Stomach (tissue), 9 donors: ENCODE measurements around the gene RPH3AL. TPM values are rescaled to one million over a fixed set of nuclear protein-coding genes. Genes with fewer than 3 reads are reported as not detected.
"Not testable (repeated sequence)": the region's sequence is repeated elsewhere in the genome, so short reads cannot be mapped to it uniquely, and the experiment has no call there.

ENCODE experiments used
- DNase-seq, 2 donors: peaks; one replicate each; pipeline versions ENCODE4 v3.0.0 to v3.0.0-alpha.2; 2013 to 2019
- H3K27ac ChIP-seq, 5 donors: fragments of 200-600 bp in 4 of 5; sonication (generic) in 4 of 5; one replicate each; pipeline ENCODE4 v1.5.1; 2013 to 2019; ENCODE audit warnings: mild to moderate bottlenecking in 1 of 5, moderate library complexity in 1 of 5
- H3K27me3 ChIP-seq, 3 donors: fragments of 200-600 bp; sonication (generic); one replicate each; pipeline ENCODE4 v1.5.1; 2017 to 2019; ENCODE audit warnings: mixed run types in 1 of 3
- H3K36me3 ChIP-seq, 4 donors: fragments of 200-600 bp; sonication (generic); 1 replicate in 3 of 4; 2 replicates in 1 of 4; pipeline ENCODE4 v1.5.1; 2016 to 2019
- H3K4me1 ChIP-seq, 4 donors: fragments of 200-600 bp; sonication (generic); one replicate each; pipeline ENCODE4 v1.5.1; 2016 to 2019
- H3K4me3 ChIP-seq, 4 donors: fragments of 200-600 bp; sonication (generic) in 3 of 4; one replicate each; pipeline ENCODE4 v1.5.1; 2016 to 2019; ENCODE audit warnings: mild to moderate bottlenecking in 1 of 4
- H3K9me3 ChIP-seq, 4 donors: fragments of 200-600 bp; sonication (generic); one replicate each; pipeline ENCODE4 v1.5.1; 2016 to 2019
- EP300 ChIP-seq: sonication (generic); formaldehyde crosslinking; IDR thresholded peaks from one replicate; pipeline ENCODE4 v1.6.1; 2017; ENCODE audit warnings: antibody characterized with exemption
- POLR2A ChIP-seq, 4 donors: fragments of 450-650 bp; IDR thresholded peaks; one replicate each; pipeline ENCODE4 v1.6.1; 2016; ENCODE audit warnings: antibody characterized with exemption in 4 of 4, control low read depth in 2 of 4, mild to moderate bottlenecking in 1 of 4, moderate library complexity in 1 of 4
- POLR2AphosphoS5 ChIP-seq, 3 donors: sonication (generic); formaldehyde crosslinking; IDR thresholded peaks; one replicate each; pipeline ENCODE4 v1.6.1; 2016; ENCODE audit warnings: antibody characterized with exemption in 3 of 3
- WGBS, 5 donors: extraction: QIAGEN DNeasy Blood & Tissue Kit in 3 of 5; methylation state at CpG; one replicate each; pipeline versions ENCODE4 v1.1.5 to v1.1.7; 2013 to 2018; 5-methylcytosine and 5-hydroxymethylcytosine counted together
- intact Hi-C: fragments of 100-400 bp; cut with DNase I; formaldehyde crosslinking; loops from one replicate; pipeline ENCODE4 v1.15.1; 2023; ENCODE audit warnings: low total_unique reads
- polyA plus RNA-seq, 3 donors: library from polyadenylated mRNA; stranded (reverse); fragments of 200-250 nt; gene quantifications; one replicate each; pipeline ENCODE4 v1.2.3, GENCODE V29; 2013
- total RNA-seq, 5 donors: library from RNA; depleted of rRNA; stranded (reverse); fragments of >200 nt; gene quantifications; one replicate each; pipeline versions ENCODE4 v1.1.0 to v1.2.3, GENCODE V29; 2014 to 2016
- TF ChIP-seq, protein P1 (sequence below), 7 experiments: fragments of 450-650 bp in 4 of 7; fragments of 200-600 bp in 3 of 7; sonication (generic) in 3 of 7; IDR thresholded peaks; one replicate each; pipeline ENCODE4 v1.5.1; 2016 to 2019; ENCODE audit warnings: antibody characterized with exemption in 7 of 7, control low read depth in 2 of 7, mild to moderate bottlenecking in 1 of 7
- donor health status: healthy with polysubstance abuse.
- donor health status: Bipolar disorder and iron deficiency.
- donor health status: healthy.

RPH3AL gene
- total and polyA plus RNA-seq, 8 donors = 4.9 to 38.5 (median 17.4) TPM

DNA sequence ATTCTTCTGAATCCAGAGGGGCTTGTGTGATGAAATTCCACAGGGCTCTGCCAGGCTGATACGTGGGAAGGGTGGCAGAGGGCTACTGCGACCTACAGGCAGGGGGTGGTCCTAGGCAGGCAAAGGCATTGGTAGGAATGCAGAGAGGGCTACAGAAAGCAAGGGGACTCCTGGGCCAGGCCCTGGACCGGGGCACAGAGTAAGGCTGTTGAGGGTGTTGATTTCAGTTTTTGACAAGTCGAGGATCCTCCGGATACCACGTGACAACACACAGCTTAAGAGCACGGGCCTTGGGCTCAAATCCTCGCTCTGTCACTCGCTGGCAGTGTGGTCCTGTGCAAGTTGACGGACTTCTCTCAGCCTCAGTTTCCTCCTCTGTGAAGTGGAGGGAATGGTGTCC lies 152.0 kb downstream of the RPH3AL start:
- no peak overlapping the region for H3K4me3 ChIP-seq
- no peak for DNase-seq
- H3K36me3 ChIP-seq = no peaks in the 10 kb centered on the region
- TF ChIP-seq EP300 (no peak), POLR2AphosphoS5 (IDR thresholded peaks at IDR 0.05) (no peak), POLR2A (IDR thresholded peaks at IDR 0.05) (no peak)
- TF ChIP-seq, protein P1, sequence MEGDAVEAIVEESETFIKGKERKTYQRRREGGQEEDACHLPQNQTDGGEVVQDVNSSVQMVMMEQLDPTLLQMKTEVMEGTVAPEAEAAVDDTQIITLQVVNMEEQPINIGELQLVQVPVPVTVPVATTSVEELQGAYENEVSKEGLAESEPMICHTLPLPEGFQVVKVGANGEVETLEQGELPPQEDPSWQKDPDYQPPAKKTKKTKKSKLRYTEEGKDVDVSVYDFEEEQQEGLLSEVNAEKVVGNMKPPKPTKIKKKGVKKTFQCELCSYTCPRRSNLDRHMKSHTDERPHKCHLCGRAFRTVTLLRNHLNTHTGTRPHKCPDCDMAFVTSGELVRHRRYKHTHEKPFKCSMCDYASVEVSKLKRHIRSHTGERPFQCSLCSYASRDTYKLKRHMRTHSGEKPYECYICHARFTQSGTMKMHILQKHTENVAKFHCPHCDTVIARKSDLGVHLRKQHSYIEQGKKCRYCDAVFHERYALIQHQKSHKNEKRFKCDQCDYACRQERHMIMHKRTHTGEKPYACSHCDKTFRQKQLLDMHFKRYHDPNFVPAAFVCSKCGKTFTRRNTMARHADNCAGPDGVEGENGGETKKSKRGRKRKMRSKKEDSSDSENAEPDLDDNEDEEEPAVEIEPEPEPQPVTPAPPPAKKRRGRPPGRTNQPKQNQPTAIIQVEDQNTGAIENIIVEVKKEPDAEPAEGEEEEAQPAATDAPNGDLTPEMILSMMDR (IDR thresholded peaks at IDR 0.05) = no peak
- peaks cover 0 to 69% (median 4%) of the 10 kb centered on the region in 3 donors for H3K27me3 ChIP-seq
- 48 to 58% (median 54%) methylated on average over 4 to 10 of the region's 10 CpGs for WGBS, 5 donors
- H3K9me3 ChIP-seq = no peaks in the 10 kb centered on the region
- peak overlapping the region in 2 of 5 donors; percentile 11 to 29 for H3K27ac ChIP-seq
- peaks cover 0 to 22% (median 18%) of the 10 kb centered on the region in 4 donors for H3K4me1 ChIP-seq
- intact Hi-C loops = no loop called here

DNA sequence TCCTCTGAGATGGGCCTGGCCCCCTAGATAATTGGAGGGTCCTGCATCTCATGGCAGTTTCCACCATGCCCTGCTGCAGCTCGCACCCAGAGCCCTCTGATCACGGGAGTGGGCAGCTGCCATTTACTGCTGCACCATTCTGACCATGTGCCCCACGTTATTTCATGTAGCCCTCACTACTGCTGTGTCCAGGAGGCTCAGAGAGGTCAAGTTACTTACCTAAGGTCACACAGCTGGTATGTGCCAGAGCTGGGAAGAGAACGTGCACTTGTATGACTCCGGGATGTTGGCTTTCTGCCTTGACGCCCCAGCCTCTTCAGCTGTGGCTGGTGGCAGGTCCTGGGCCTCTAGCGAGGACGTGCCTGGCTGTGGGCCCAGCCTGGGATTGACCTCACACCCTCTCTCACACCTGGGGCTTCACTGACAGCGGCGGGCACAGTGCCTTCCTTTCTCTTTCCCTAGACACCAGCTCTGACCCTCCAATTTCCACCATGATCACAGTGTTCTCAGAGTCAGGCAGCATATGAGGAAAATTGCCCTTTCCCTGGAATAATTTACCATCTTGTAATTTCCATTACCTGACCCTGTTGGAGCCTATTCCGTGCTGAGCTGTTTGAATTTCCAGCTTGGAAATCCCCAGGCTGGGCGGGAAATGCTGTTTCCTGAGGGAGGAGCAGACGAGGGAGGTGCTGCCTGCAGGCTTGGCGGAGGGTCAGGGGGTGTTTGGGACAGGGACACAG lies 152.6 kb downstream of the RPH3AL start:
- Histone ChIP-seq H3K4me3 (no peak overlapping the region), H3K4me1 (peaks cover 0 to 22% (median 18%) of the 10 kb centered on the region in 4 donors), H3K9me3 (no peaks in the 10 kb centered on the region), H3K36me3 (no peaks in the 10 kb centered on the region), H3K27me3 (peaks cover 0 to 69% (median 4%) of the 10 kb centered on the region in 3 donors), H3K27ac (peak overlapping the region in 2 of 5 donors; percentile 11 to 29)
- no peak for TF ChIP-seq POLR2A (IDR thresholded peaks at IDR 0.05)
- TF ChIP-seq, protein P1 (IDR thresholded peaks at IDR 0.05) = no peak
- no peak for TF ChIP-seq EP300
- no peak for TF ChIP-seq POLR2AphosphoS5 (IDR thresholded peaks at IDR 0.05)
- peak in 1 of 2 donors; percentile 69 for DNase-seq
- WGBS, 5 donors = 22 to 41% (median 28%) methylated on average over 14 of the region's 14 CpGs
- intact Hi-C loops = no loop called here

DNA sequence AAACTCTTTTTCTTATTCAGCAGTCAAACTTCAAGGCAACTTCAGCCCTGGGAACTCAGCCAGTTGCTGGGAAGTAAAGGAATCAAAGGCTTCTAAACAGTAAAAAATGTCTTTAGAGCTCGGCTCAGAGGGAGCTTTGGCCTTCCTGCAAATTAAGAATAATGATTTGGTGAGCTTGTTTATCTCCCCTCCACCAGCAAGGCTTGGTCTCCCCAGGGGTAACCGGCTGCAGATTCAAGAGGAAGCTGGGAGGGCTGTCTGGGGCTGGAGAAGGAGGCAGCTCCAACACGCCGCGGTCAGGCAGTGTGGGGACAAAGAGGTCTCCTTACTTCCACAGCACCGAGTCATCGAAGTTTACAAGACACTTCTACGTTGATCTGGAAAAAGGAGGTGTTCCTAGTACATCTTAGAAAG lies 153.4 kb downstream of the RPH3AL start:
- peak in 1 of 2 donors; percentile 76 for DNase-seq
- Histone ChIP-seq H3K4me3 (no peak overlapping the region), H3K27ac (peak overlapping the region in 2 of 5 donors; percentile 11 to 16), H3K36me3 (no peaks in the 10 kb centered on the region), H3K4me1 (peaks cover 0 to 26% (median 19%) of the 10 kb centered on the region in 4 donors), H3K9me3 (no peaks in the 10 kb centered on the region), H3K27me3 (peaks cover 0 to 68% (median 5%) of the 10 kb centered on the region in 3 donors)
- intact Hi-C loops = no loop called here
- 8 to 26% (median 11%) methylated on average over 8 of the region's 8 CpGs for WGBS, 5 donors
- no peak for TF ChIP-seq EP300
- TF ChIP-seq, protein P1 (IDR thresholded peaks at IDR 0.05) = no peak
- no peak for TF ChIP-seq POLR2A (IDR thresholded peaks at IDR 0.05)
- no peak for TF ChIP-seq POLR2AphosphoS5 (IDR thresholded peaks at IDR 0.05)

DNA sequence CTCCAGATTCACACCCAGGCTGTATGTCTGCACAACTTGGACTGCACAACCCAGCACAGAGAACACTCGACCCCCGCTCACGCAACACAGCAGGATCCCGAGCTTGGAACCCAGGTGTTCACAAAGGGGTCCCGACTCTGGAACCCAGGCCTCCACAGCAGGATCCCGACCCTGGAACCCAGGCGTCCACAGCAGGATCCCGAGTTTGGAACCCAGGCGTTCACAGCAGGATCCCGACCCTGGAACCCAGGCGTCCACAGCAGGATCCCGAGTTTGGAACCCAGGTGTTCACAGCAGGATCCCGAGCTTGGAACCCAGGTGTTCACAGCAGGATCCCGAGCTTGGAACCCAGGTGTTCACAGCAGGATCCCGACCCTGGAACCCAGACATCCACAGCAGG lies 154.4 kb downstream of the RPH3AL start:
- H3K9me3 ChIP-seq, DNase-seq, intact Hi-C loops, H3K4me3 ChIP-seq, H3K27ac ChIP-seq, H3K36me3 ChIP-seq: not testable (repeated sequence)
- 87 to 92% (median 90%) methylated on average over 11 to 15 of the region's 15 CpGs for WGBS, 5 donors
- peaks cover 0 to 27% (median 19%) of the 10 kb centered on the region in 4 donors for H3K4me1 ChIP-seq
- H3K27me3 ChIP-seq = peaks cover 0 to 72% (median 8%) of the 10 kb centered on the region in 3 donors

DNA sequence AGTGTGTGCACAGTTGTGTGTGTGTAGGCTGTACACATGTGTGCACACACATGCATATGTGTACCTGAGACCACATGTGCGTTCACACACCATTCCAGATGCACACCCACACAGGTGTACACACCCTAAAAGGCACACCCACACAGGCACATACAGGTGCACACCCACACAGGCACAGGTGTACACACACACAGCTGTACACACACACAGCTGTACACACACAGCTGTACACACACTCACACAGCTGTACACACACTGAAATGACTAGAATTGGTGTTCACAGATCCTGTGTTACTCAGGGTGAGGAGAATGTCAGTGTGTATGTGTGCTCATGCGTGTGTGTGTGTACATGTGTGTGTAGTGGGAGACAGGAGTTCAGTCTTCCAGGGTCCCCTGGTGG lies 155.3 kb downstream of the RPH3AL start:
- TF ChIP-seq POLR2A (IDR thresholded peaks at IDR 0.05) (no peak), EP300 (no peak), POLR2AphosphoS5 (IDR thresholded peaks at IDR 0.05) (no peak)
- TF ChIP-seq, protein P1 (IDR thresholded peaks at IDR 0.05) = no peak
- Histone ChIP-seq H3K4me3 (no peak overlapping the region), H3K4me1 (peaks cover 0 to 27% (median 19%) of the 10 kb centered on the region in 4 donors), H3K9me3 (no peaks in the 10 kb centered on the region), H3K36me3 (no peaks in the 10 kb centered on the region), H3K27ac (no peak overlapping the region), H3K27me3 (peaks cover 0 to 73% (median 8%) of the 10 kb centered on the region in 3 donors)
- intact Hi-C loops = no loop called here
- 86 to 94% (median 86%) methylated on average over 2 of the region's 2 CpGs for WGBS, 5 donors
- DNase-seq = no peak
